HepG2 (cell line): ENCODE measurements around the gene CCDC7. TPM values are rescaled to one million over a fixed set of nuclear protein-coding genes. Genes with fewer than 3 reads are reported as not detected.
A peak's percentile ranks its signal among the peaks of the same experiment; 100 is the strongest.
"Not testable (repeated sequence)": the region's sequence is repeated elsewhere in the genome, so short reads cannot be mapped to it uniquely, and the experiment has no call there.

Experiments
- ATAC-seq: fragments of 200-7000 bp; cut with Tn5 transposase; 3 replicates; pipeline ENCODE4 v1.9.1; 2020; ENCODE audit warnings: mild to moderate bottlenecking, moderate library complexity
- BruUV-seq: library from RNA; stranded (reverse); fragments of 400-500 nt; replicated peaks from 2 replicates; lab custom pipeline; 2021; lab: Mats Ljungman, UMichigan
- CTCF ChIA-PET: fragments of 300-600 bp; formaldehyde crosslinking; extraction: SDS; loops from one replicate; lab custom pipeline; 2021; ENCODE audit warnings: low total read pairs, inconsistent platforms, low intra/inter-chr PET ratio; lab: Yijun Ruan, JAX
- POLR2A ChIA-PET: fragments of 350-600 bp; sonication (Branson Sonifier 250); formaldehyde crosslinking; loops from one replicate; lab custom pipeline; 2020; ENCODE audit warnings: antibody characterized with exemption, inconsistent platforms; lab: Yijun Ruan, JAX
- DNase-seq: peaks from one replicate; pipeline ENCODE4 v3.0.0-alpha.2; 2015; ENCODE audit warnings: low spot score
- FAIRE-seq: peaks from 3 replicates; lab custom pipeline; 2011; peaks lifted over from hg19 to GRCh38; lab: Jason Lieb, UNC
- H2AFZ ChIP-seq: one replicate; pipeline ENCODE4 v1.6.1; 2011; ENCODE audit warnings: low read length, inconsistent platforms
- H3K27ac ChIP-seq: fragments of 300-600 bp; 3 replicates; pipeline ENCODE4 v1.8.0; 2011; ENCODE audit warnings: mixed run types, mild to moderate bottlenecking, mixed read lengths, low read length, inconsistent platforms; ENCODE audit not compliant: insufficient read depth; ENCODE audit errors: extremely low read length
- H3K27me3 ChIP-seq, 2 experiments: fragments of 200-600 bp in 1 of 2; 2 replicates in 1 of 2; 3 replicates in 1 of 2; pipeline versions ENCODE4 v1.6.0 to v1.8.0; 2011; ENCODE audit warnings: low read length in 2 of 2, mild to moderate bottlenecking in 2 of 2, moderate library complexity in 2 of 2, inconsistent platforms in 1 of 2; ENCODE audit not compliant: insufficient read depth in 2 of 2, control insufficient read depth in 1 of 2
- H3K36me3 ChIP-seq, 2 experiments: fragments of 200-600 bp in 1 of 2; replicated peaks in 1 of 2; 2 replicates in 1 of 2; 3 replicates in 1 of 2; pipeline versions ENCODE4 v1.5.1 to v1.8.0; 2011; ENCODE audit warnings: low read length in 2 of 2, inconsistent platforms in 1 of 2; ENCODE audit not compliant: insufficient read depth in 2 of 2, control insufficient read depth in 1 of 2
- H3K4me1 ChIP-seq: 2 replicates; pipeline ENCODE4 v1.5.1; 2012; ENCODE audit warnings: low read length, inconsistent platforms; ENCODE audit not compliant: insufficient read depth
- H3K4me2 ChIP-seq: 2 replicates; pipeline ENCODE4 v1.6.0; 2011; ENCODE audit warnings: low read depth, low read length, inconsistent platforms
- H3K4me3 ChIP-seq, 3 experiments: fragments of 200-600 bp in 1 of 3; sonication (generic), shearing (Covaris generic) in 1 of 3; replicated peaks in 1 of 3; 2 replicates each; pipeline ENCODE4 v1.5.1; 2011 to 2016; ENCODE audit warnings: low read length in 3 of 3, inconsistent platforms in 2 of 3, low read depth in 2 of 3, mild to moderate bottlenecking in 2 of 3, control low read depth in 1 of 3, mixed read lengths in 1 of 3; ENCODE audit not compliant: insufficient read depth in 1 of 3
- H3K79me2 ChIP-seq: one replicate; pipeline ENCODE4 v1.6.1; 2011; ENCODE audit warnings: low read length, inconsistent platforms; ENCODE audit not compliant: insufficient read depth
- H3K9ac ChIP-seq: 2 replicates; pipeline ENCODE4 v1.6.0; 2011; ENCODE audit warnings: mild to moderate bottlenecking, low read depth, low read length, inconsistent platforms; ENCODE audit not compliant: insufficient read depth
- H3K9me3 ChIP-seq: 2 replicates; pipeline ENCODE4 v1.5.1; 2012; ENCODE audit warnings: mild to moderate bottlenecking, low read length
- H4K20me1 ChIP-seq: 2 replicates; pipeline ENCODE4 v1.6.0; 2011; ENCODE audit warnings: inconsistent platforms, mild to moderate bottlenecking, low read length, moderate library complexity; ENCODE audit not compliant: insufficient read depth
- HNF4A ChIP-seq: sonication (generic); formaldehyde crosslinking; IDR thresholded peaks from 2 replicates; pipeline ENCODE4 v1.4.0; 2020; ENCODE audit warnings: missing genetic modification reagents
- HNF4G ChIP-seq, 2 experiments: sonication (generic) in 1 of 2; formaldehyde crosslinking in 1 of 2; IDR thresholded peaks; 2 replicates each; pipeline versions ENCODE4 v1.4.0 to v1.6.1; 2011 to 2020; ENCODE audit warnings: borderline replicate concordance in 2 of 2, low read depth in 2 of 2, mild to moderate bottlenecking in 2 of 2, low read length in 1 of 2, missing genetic modification reagents in 1 of 2, moderate library complexity in 1 of 2
- SNAPC2 ChIP-seq: sonication (generic); formaldehyde crosslinking; IDR thresholded peaks from 2 replicates; pipeline ENCODE4 v1.8.1; 2022; ENCODE audit warnings: mild to moderate bottlenecking, missing genetic modification reagents
- SUZ12 ChIP-seq: fragments of 150-350 bp; IDR thresholded peaks from 2 replicates; pipeline ENCODE4 v1.6.1; 2014; ENCODE audit warnings: low read depth, low read length
- WGBS: methylation state at CpG from one replicate; pipeline ENCODE4 v1.1.6; 2017; ENCODE audit warnings: low lambda C conversion rate; 5-methylcytosine and 5-hydroxymethylcytosine counted together
- in situ Hi-C: cut with HindIII; loops from 2 replicates; pipeline ENCODE4 v1.10.0; 2017; ENCODE audit warnings: low pct_unique_long_range_greater_than_20kb; ENCODE audit not compliant: extremely low pct_ligation_motif_present
- intact Hi-C: fragments of 100-400 bp; cut with micrococcal nuclease; formaldehyde crosslinking; loops from one replicate; pipeline ENCODE4 v1.10.0; 2022; ENCODE audit not compliant: unreplicated experiment
- polyA plus RNA-seq, 8 experiments: library from polyadenylated mRNA; depleted of rRNA in 3 of 8; stranded (reverse) in 7 of 8; unstranded in 1 of 8; fragments of >200 nt; fragmentation: Illumina TruSeq in 4 of 8; extraction: Trizol in 4 of 8; gene quantifications; 2 replicates each; pipeline versions ENCODE4 v1.2.1 to v1.2.3, GENCODE V29; 2011 to 2016; ENCODE audit warnings: low read depth in 4 of 8, missing spikeins in 1 of 8, mixed read lengths in 1 of 8; ENCODE audit not compliant: insufficient read depth in 1 of 8
- total RNA-seq, 5 experiments: library from RNA; depleted of rRNA; stranded (reverse); fragments of >200 nt; fragmentation: Illumina TruSeq; extraction: Trizol; gene quantifications; 2 replicates each; pipeline ENCODE4 v1.2.3, GENCODE V29; 2016; ENCODE audit warnings: low read depth in 1 of 5

CCDC7 gene
- total and polyA plus RNA-seq, 2 of the 13 experiments (the other 11 are each of a cell fraction or from before 2014, with no cell fraction given): 0.40 to 1.8 TPM

GRCh38 chr10:32489158-32489557, 43.2 kb downstream of the CCDC7 start:
- Histone ChIP-seq H3K27ac (no peak overlapping the region), H4K20me1 (no peaks in the 10 kb centered on the region), H3K9me3 (no peaks in the 10 kb centered on the region), H3K79me2 (no peaks in the 10 kb centered on the region), H2AFZ (no peak overlapping the region), H3K27me3 (no peaks in the 10 kb centered on the region), H3K4me3 (no peak overlapping the region), H3K4me1 (no peaks in the 10 kb centered on the region), H3K36me3 (no peaks in the 10 kb centered on the region), H3K9ac (no peak overlapping the region), H3K4me2 (no peak overlapping the region)
- no peak for FAIRE-seq
- ChIA-PET CTCF (no interaction called here), POLR2A (no interaction called here)
- WGBS: 100% methylated on average over 1 of the region's 1 CpG
- TF ChIP-seq SNAPC2 (CRISPR knock-in tag) (no peak), SUZ12 (no peak)
- in situ Hi-C loops (no loop called here), intact Hi-C loops (no loop called here)
- no TSS peak for BruUV-seq
- ATAC-seq: no peak
- DNase-seq: no peak

- H4K20me1 ChIP-seq: no peaks in the 10 kb centered on the region
- CTCF ChIA-PET: interaction anchor here (0.7 kb wide), 1 partner anchor 163 kb away, joined by 3 read pairs; no protein-coding TSS in a partner anchor
- DNase-seq (no peak), FAIRE-seq (no peak), ATAC-seq (0 out of 3 replicates have a peak, but pooled peaks have one; percentile 32)
- TF ChIP-seq HNF4A (CRISPR knock-in tag) (peak; percentile 44), HNF4G (IDR thresholded peaks at IDR 0.05; ENCODE audit: borderline replicate concordance, low read depth, low read length) (no peak), HNF4G (CRISPR knock-in tag; IDR thresholded peaks at IDR 0.05; ENCODE audit: borderline replicate concordance, low read depth) (no peak)
- H3K9ac ChIP-seq: no peak overlapping the region
- H3K36me3 ChIP-seq: no peaks in the 10 kb centered on the region
- H3K4me3 ChIP-seq: no peak overlapping the region
- intact Hi-C loops: no loop called here
- H3K27me3 ChIP-seq: no peaks in the 10 kb centered on the region
- POLR2A ChIA-PET: no interaction called here
- H2AFZ ChIP-seq: no peak overlapping the region
- no peak overlapping the region for H3K27ac ChIP-seq
- no peaks in the 10 kb centered on the region for H3K79me2 ChIP-seq
- H3K9me3 ChIP-seq: no peaks in the 10 kb centered on the region
- in situ Hi-C loops: no loop called here
- H3K4me1 ChIP-seq: no peaks in the 10 kb centered on the region
- no peak overlapping the region for H3K4me2 ChIP-seq
- no TSS peak for BruUV-seq
Observed at GRCh38 chr10:32489901-32490300, 44.0 kb downstream of the CCDC7 start.

GRCh38 chr10:32494562-32494961, 48.6 kb downstream of the CCDC7 start:
- POLR2A ChIA-PET, H3K4me3 ChIP-seq, H2AFZ ChIP-seq, CTCF ChIA-PET, DNase-seq, H3K9ac ChIP-seq, H3K27me3 ChIP-seq, H3K27ac ChIP-seq, FAIRE-seq, H3K9me3 ChIP-seq, H3K79me2 ChIP-seq, H3K36me3 ChIP-seq, H3K4me1 ChIP-seq, ATAC-seq, intact Hi-C loops, BruUV-seq, in situ Hi-C loops, H4K20me1 ChIP-seq, H3K4me2 ChIP-seq: not testable (repeated sequence)
- WGBS: 54% methylated on average over 2 of the region's 2 CpGs

- H3K36me3 ChIP-seq, H3K4me3 ChIP-seq, DNase-seq, H3K27ac ChIP-seq, FAIRE-seq, H3K27me3 ChIP-seq, POLR2A ChIA-PET, H3K4me2 ChIP-seq, H3K9ac ChIP-seq, H3K79me2 ChIP-seq, CTCF ChIA-PET, H4K20me1 ChIP-seq, H3K9me3 ChIP-seq, in situ Hi-C loops, ATAC-seq, BruUV-seq, intact Hi-C loops, H2AFZ ChIP-seq: not testable (repeated sequence)
- peaks cover 10% of the 10 kb centered on the region; the same call in 1 of the 2 replicates for H3K4me1 ChIP-seq
- 81% methylated on average over 17 of the region's 31 CpGs for WGBS
Observed at GRCh38 chr10:32500136-32500535, 54.2 kb downstream of the CCDC7 start.
